DND-41 (cell line): ENCODE data around the gene MXI1.

Experiments
- CTCF ChIP-seq: IDR thresholded peaks from 2 replicates; pipeline ENCODE4 v1.5.1; 2012; ENCODE audit warnings: borderline replicate concordance, low read length, moderate library complexity, mild to moderate bottlenecking; ENCODE audit not compliant: poor library complexity, severe bottlenecking; ENCODE audit errors: extremely low read depth
- EZH2 ChIP-seq: IDR thresholded peaks from 3 replicates; pipeline ENCODE4 v1.6.1; 2012; ENCODE audit warnings: borderline replicate concordance, low read depth, mild to moderate bottlenecking, moderate library complexity, low read length, inconsistent platforms; ENCODE audit not compliant: severe bottlenecking

GRCh38 chr10:110307805-110308204, 100.4 kb downstream of the MXI1 start:
- no peak for TF ChIP-seq CTCF
- no peak for TF ChIP-seq EZH2
